Mammary epithelial cell (primary cell): Measurements from ENCODE around the gene IMPDH2.

Experiments used
- CTCF ChIP-seq, 2 donors: IDR thresholded peaks in 1 of 2; conservative IDR thresholded peaks in 1 of 2; 2 replicates each; pipeline ENCODE4 v1.5.1; 2011 to 2012; ENCODE audit warnings: inconsistent platforms in 2 of 2, low read length in 2 of 2, mild to moderate bottlenecking in 2 of 2, control low read depth in 1 of 2, low read depth in 1 of 2; ENCODE audit not compliant: insufficient read depth in 1 of 2; ENCODE audit errors: extremely low read depth in 1 of 2
- EZH2 ChIP-seq: IDR thresholded peaks from 2 replicates; pipeline ENCODE4 v1.6.1; 2012; ENCODE audit warnings: low read length, inconsistent platforms, borderline replicate concordance

GRCh38 chr3:48984663-48985062, 44.5 kb downstream of the IMPDH2 start:
- TF ChIP-seq CTCF (conservative IDR thresholded peaks at IDR 0.05 in 1 of 2, IDR thresholded peaks at IDR 0.05 in 1 of 2; ENCODE audit: extremely low read depth in 1 of 2, insufficient read depth in 1 of 2, low read depth in 1 of 2, low read length in 2 of 2) = no peak
- no peak for TF ChIP-seq EZH2
